ENCODE results near the gene CXCL8. TPM values are rescaled to one million over a fixed set of nuclear protein-coding genes. Genes with fewer than 3 reads are reported as not detected.

CXCL8 gene
- 23.3 and 132 TPM in 2 replicates for total RNA-seq

GRCh38 chr4:73740353-73740778 is at the start of gene CXCL8:
Gene CXCL8 (plus strand): TSS chr4:73740569. CDS start chr4:73740659, 90 bp downstream.

Other genes with a start within 250 kb of the CXCL8 start
- gene RASSF6, start 120.1 kb upstream of the CXCL8 start, total RNA-seq: 0.03 TPM in 1 of 2 replicates, not detected in the other
- 19.6 and 184 TPM in 2 replicates for gene CXCL6, start 96.1 kb downstream of the CXCL8 start, total RNA-seq
- gene PF4V1, start 112.7 kb downstream of the CXCL8 start, total RNA-seq: 2.1 and 4.2 TPM in 2 replicates
- gene CXCL1, start 128.8 kb downstream of the CXCL8 start, total RNA-seq: 21.6 and 120 TPM in 2 replicates
- gene PF4, start 241.5 kb downstream of the CXCL8 start, total RNA-seq: not detected in 2 replicates
- gene PPBP, start 247.6 kb downstream of the CXCL8 start, total RNA-seq: not detected in 2 replicates

Data from smooth muscle cell of the pulmonary artery (primary cell).